ENCODE measurements around the gene HPGD.

HPGD gene

GRCh38 chr4:174522183-174523024 is at the start of gene HPGD:
Gene HPGD (minus strand): TSS chr4:174522488. CDS start chr4:174522451, 37 bp downstream.
- DNase-seq (ENCODE audit: low read depth): no peak

GRCh38 chr4:174564529-174564928 is 42.2 kb upstream of the HPGD start:
- no peak for DNase-seq (ENCODE audit: low read depth)

DNA sequence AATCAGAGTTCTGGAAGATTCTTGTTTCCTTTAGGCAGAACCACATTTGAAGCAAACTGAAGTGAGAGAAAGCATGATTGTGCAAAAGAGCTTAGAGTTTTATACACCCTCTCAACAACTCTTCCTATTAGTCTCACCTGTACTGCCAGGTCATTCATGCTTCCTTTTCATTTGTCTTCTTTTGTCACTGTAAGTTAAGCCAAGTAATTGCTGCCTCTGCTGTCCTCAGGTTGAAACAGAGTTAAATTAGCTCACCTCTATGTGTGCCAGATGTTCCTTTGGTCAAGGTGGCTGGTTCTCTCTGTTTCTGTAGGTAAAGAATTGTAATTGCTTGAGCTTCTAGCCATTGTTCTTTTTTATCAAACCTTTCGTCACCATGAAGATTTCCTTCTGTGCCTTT is 41.1 kb upstream of the HPGD start:
- DNase-seq (ENCODE audit: low read depth): no peak

- DNase-seq (ENCODE audit: low read depth): no peak
Measured at GRCh38 chr4:174561560-174561959, 39.3 kb upstream of the HPGD start.

GRCh38 chr4:174559894-174560293 is 37.6 kb upstream of the HPGD start:
- DNase-seq (ENCODE audit: low read depth): no peak

DNA sequence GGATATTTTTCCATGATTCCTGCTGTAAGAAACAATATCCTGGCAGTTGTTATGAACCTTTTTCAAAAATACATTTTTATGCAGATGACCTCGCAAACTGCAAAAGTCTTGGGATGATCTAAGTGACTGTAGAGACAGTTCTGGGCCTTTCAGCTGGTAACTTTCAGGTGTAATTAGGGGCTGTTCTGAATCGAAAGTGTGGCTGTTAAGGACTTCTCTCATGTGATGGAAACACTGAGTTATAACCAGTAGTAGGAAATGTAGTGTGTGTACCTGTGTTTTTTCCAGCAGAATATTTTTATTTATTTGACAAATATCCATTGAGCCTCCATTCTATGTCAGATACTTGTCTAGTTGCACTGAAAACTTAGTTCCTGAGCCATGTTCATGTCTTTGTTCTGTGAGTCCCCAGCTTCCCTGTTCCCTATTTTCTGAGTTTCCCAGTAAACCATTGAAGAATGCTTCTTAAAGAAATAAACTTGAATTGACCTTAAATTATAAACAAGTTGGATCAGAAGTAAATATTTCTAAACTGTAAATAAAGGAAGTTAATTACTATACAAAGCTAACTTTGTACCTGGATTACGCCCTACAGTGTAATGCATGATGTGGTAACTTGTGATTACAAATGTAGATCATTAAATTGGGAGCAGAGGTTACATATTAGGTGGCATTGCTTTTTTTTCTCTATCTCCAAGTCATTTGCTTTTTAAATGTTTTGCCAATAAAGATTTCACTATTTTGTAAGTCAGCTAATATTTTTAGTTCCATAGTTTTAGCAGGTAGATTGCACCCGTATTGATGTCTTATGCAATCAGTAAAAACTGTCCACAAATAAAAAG is 33.7 kb upstream of the HPGD start:
- DNase-seq (ENCODE audit: low read depth): no peak

DNA sequence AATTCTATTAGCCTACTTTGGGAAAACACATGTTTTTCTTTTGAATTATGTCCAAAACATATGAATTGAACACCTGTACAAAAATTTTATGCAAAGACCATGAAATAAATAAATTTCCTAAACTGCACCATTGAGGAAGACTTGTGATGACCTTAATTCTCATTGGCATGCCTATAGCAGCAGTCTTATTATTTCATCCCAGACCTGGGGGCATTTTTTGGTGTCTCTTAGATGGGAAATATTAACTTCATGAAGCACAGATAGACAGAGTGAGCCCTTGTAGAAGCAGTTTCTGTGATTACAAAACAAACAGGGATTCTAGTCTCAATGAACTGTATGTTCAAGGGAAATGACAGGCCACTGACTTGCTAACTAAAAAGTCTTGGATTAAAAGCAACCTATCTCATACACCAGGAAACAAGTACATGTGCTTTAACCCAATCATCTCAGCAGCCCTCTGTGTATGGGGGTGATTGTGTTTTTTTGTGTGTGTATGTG is 32.0 kb upstream of the HPGD start:
- no peak for DNase-seq (ENCODE audit: low read depth)

GRCh38 chr4:174553828-174554227 is 31.5 kb upstream of the HPGD start:
- DNase-seq (ENCODE audit: low read depth): peak; percentile 54

GRCh38 chr4:174553031-174553430 is 30.7 kb upstream of the HPGD start:
- DNase-seq (ENCODE audit: low read depth): no peak

DNA sequence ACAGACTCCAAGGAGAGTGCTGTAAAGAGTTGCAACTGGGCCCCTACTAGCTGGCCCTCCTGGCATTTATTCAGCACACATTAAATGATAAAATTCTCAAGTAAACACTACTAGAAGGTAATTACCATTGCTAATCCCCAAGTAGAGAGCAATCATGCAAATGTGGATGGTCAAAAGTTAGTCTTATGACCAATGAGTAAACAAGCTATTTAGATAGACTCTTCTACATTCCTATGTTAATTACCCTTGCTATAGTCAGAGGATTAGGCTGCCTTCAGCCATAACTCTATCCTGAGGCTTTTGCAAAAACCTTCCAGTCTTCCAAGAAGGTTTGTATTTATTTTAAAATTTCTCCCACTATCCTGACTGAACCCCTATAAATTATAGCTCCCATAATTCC is 28.3 kb upstream of the HPGD start:
- DNase-seq (ENCODE audit: low read depth): no peak

DNA sequence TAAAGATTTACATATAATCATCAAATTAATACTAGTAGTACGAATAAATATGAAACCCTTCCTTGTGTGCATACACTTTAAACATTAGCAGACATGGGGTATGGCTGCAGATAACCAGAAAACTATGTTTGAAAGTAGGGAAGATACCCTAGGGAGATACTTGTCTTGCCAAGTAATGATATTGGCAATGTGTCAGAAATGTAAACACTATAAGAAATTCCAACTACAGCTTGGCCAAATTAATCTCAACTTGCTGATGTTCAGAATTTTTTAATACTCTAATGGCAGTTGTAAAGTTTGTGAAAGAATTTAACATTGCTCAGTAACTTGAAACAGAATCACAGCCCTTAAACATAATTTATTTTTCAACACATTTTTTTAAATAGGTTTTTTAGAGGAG is 27.4 kb upstream of the HPGD start:
- no peak for DNase-seq (ENCODE audit: low read depth)

DNA sequence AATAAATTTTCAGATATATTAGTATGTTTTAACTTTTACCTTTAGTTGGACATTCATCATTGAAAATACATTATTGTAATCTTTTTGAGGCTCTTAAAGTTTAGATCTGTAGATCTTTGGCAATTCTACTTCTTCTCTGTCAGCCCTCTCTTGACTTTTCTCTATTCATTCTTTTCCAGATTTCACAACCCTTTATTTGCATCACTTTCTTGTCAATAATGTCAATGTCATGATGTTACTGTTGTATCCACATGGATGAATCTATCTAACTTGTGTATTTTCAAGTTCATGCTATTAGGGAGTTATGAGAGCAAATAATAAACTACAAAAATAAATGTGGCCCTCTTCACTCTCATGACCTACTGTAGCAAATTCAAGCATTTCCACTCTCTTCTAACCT is 23.0 kb upstream of the HPGD start:
- DNase-seq (ENCODE audit: low read depth): no peak

DNA sequence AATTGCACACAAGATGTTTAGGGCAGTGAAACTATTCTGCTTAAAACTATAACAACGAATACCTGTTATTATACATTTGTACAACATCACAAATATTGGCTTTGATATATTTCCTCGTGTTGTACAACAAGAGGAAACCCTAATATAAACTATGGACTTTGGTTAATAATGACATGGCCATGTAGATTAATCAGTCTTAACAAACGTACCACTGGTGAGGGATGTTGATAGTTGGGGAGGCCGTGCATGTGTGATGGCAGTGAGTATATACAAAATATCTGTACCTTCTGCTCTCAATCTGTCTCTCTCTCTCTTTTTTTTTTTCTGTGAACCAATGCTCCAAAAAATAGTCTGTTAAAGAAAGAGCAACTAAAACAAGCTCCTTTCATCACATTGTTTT is 22.2 kb upstream of the HPGD start:
- DNase-seq (ENCODE audit: low read depth): no peak

- DNase-seq (ENCODE audit: low read depth): no peak
Measured at GRCh38 chr4:174540175-174540574, 17.9 kb upstream of the HPGD start.

DNA sequence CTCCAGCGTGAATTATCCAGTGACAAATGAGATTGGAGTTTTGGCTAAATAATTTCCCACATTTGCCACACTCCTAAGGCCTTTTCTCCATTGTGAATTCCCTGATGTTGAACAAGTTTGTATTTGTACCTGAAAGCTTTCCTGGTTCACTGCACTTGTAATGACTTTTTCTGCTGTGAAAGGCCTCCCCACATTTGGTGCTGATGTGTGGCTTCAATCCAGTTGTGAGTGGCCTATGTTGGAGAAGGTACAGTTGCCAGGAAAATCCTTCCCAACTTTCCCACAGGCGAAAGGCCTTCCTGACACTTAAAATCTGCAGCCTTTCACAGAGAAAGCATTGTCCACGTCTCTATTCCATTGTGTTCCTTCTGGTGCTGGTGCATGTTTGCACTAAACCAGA is 17.3 kb upstream of the HPGD start:
- DNase-seq (ENCODE audit: low read depth): no peak

DNA sequence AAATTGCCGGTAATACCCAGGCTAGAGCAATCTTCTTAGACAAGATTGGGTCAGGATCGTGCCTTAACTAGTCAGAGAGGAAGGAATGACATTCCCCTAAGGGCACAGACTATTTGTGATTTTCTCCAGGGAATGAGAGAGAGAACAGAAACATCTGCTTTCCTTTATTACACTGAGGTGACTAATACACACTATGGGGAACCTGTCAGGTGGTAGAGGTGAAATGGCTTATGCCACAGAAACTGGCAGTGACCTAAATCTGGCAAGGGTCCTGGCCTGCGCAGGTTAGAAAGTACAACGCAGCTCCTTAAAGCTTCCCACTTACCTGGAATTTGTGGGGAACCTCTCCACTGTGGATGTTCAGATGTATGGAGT is 16.6 kb upstream of the HPGD start:
- no peak for DNase-seq (ENCODE audit: low read depth)

GRCh38 chr4:174538123-174538875 is 16.0 kb upstream of the HPGD start:
- no peak for DNase-seq (ENCODE audit: low read depth)

DNA sequence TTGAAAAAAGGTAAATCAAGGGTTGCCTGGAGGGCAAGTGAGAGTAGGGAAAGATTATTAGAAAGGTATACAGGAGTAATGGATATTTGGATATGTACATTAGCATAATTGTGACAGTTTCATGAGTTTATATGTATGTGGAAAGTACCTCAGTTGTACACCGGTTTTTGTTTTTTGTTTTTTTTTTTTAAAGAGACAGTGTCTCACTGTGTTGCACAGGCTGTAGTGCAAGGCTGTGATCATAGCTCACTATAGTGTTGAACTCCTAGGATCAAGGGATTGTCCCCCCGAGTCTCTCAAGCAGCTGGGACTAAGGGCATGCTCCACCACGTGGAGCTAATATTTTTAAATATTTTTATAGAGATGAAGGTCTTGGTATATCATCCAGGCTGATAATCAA is 15.3 kb upstream of the HPGD start:
- no peak for DNase-seq (ENCODE audit: low read depth)

GRCh38 chr4:174534461-174534860 is 12.2 kb upstream of the HPGD start:
- DNase-seq (ENCODE audit: low read depth): no peak

DNA sequence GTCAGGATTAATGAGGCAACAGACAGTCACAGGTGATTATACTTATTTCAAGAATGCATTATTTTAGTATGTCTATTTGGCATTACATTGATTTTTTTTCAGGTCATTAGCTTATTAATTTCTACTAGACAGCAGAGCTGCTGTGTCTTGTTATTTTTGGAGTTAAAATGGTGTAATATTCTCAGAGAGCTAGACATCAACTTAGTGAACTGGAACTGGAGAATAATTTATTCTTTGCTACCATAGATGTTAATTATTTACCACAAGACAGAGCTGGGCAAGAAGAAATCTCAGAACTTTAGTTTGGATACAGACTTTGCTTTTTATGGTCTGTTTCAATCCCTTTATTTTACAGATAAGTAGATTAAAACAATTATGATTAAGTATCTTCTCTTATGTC is 10.2 kb upstream of the HPGD start:
- no peak for DNase-seq (ENCODE audit: low read depth)

GRCh38 chr4:174531486-174531885 is 9.2 kb upstream of the HPGD start:
- no peak for DNase-seq (ENCODE audit: low read depth)

DNA sequence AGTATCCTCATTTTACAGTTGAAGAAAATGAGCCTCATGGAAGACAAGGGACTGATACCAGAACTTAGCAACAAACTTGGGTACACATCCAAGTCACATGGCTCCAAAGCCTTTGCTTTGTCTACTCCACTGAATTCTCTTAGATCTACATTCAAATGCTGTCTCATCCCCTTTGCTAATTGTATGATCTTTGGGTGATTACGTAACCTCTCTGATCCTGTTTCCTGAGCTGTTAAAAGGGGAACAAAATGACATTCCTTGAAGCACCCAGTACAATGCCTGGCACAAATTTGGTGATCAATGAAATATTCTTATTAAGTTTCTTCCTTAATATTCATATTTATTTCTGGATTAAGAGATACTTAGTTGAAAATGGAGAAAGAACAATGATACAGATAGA is 5.9 kb upstream of the HPGD start:
- DNase-seq (ENCODE audit: low read depth): no peak

DNA sequence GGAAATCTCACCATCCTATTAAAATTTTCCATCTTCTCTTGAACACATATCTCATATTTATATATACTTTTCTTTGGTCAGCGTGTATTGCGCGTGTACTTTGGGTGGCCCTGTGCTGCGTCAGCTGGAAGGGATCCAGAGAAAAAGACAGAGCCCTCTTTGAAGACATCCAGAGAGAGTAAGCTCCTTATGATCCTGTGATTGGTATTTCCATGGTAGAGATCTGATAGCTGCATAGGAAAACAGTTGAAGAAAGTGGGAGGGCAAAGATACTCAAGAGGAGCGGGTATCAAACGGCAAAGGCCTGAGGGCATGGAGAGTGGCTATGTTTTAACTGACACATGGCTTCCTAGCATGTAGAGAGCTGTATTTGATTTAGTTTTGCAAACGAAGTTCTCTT is 4.4 kb upstream of the HPGD start:
- no peak for DNase-seq (ENCODE audit: low read depth)
